HG03039 (cell line): ENCODE results near the gene MRPS26.
A peak's percentile ranks its signal among the peaks of the same experiment; 100 is the strongest.
"Not testable (repeated sequence)": the region's sequence is repeated elsewhere in the genome, so short reads cannot be mapped to it uniquely, and the experiment has no call there.

Experiments used
- ATAC-seq: cut with Tn5 transposase; IDR thresholded peaks from one replicate; pipeline ENCODE4 v1.9.1; 2021; ENCODE audit warnings: mild to moderate bottlenecking, moderate library complexity; ENCODE audit not compliant: unreplicated experiment

Gene MRPS26

DNA sequence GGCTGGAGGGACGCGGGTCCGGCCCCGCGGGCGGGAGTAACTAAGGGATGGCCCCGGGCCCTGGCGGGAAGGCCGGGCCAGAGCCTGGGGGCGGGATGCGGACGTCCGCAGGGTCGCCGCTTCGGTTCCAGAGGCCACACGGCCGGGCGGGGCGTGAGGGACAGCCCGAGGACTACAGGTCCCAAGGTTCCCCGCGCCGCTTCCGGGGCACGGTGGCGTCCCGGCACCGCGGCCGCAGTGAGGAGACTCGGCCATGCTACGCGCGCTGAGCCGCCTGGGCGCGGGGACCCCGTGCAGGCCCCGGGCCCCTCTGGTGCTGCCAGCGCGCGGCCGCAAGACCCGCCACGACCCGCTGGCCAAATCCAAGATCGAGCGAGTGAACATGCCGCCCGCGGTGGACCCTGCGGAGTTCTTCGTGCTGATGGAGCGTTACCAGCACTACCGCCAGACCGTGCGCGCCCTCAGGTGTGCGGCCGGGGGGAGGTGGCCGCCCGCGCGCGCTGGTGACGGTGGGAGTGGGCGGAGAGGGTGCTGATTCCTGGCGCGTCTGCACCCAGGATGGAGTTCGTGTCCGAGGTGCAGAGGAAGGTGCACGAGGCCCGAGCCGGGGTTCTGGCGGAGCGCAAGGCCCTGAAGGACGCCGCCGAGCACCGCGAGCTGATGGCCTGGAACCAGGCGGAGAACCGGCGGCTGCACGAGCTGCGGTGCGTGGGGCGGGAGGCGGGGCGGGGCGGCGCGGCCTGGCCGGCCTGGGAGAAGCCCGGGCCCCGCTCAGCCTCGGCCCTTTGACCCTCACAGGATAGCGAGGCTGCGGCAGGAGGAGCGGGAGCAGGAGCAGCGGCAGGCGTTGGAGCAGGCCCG lies at the start of gene MRPS26:
MRPS26 (plus strand) TSS at position 237 of the 861 bp plus-strand sequence; CDS start at position 254, 17 bp downstream.
- ATAC-seq, result peak; percentile 88

- no peak for ATAC-seq
These were observed 47.1 kb upstream of the MRPS26 start for GRCh38 chr20:2998728-2999127.

DNA sequence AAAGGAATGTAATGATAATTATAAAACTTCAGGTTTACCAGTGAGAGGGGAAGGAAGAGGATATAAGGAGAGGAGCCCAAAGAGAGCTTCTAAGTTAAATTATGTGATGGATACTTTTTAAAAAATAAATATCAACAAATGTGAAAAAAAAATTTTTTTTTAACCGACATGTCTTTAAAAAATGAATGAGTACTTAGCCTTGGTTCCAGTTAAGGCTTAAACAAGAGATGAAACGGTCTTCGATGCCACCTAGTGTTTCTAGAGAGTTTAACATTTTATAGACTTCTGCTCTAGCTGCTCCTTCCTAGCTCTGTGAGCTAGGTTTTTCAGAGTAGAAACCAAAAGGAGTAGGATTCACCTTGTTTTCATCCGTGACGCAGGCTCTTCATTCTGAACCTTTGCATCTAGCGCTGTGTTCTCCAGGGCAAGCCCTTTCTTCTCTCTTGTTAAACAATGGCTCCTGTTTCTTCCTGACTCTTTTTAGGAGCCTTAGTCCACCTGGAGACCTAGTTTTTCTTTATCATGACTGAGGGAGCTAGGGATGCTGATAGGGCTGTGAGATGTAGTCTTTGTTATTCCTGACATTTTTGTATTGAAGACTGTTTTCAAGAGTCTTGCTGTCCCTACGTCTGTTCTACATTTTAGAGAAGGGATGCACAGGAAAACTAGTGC lies 44.9 kb upstream of the MRPS26 start:
- no peak for ATAC-seq

- ATAC-seq, result no peak
These were observed 42.4 kb upstream of the MRPS26 start for GRCh38 chr20:3003416-3003815.

DNA sequence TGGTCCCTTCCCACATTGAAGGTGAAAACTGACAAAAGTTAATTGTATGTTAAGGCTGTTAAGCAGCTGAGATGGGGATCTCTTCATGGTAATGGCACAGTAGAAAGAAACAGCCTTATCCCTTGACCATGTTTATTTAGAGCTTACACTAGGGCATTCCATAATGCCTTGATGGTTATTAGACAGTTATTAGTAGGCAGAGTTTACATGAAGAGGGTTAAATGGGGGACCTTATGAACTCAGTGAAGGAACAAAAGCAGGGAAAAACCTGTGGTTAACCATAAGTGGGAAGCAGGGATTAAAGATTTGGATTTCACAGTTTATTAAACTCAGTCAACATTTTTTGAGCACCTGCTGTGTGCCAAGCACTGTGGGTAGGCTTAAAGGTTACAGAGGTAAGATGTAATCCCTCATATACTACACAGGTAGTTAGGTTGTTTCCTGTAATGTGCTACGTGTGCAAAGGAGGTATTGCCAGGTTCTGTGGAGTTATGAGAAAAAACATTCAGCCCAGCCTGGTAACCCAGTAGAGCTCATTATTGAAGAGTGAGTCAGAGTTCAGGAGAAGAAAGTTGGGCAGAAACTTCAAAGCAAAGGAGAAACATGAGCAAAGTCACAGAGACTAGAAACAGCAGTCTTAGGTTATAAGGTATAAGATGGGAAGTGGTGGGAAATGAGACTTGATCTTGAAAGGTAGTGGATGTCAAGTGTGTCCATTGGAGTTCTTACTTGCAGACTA lies 34.7 kb upstream of the MRPS26 start:
- no peak for ATAC-seq

- ATAC-seq, result no peak
These were observed 34.1 kb upstream of the MRPS26 start for GRCh38 chr20:3011752-3012151.

GRCh38 chr20:3013771-3014170 lies 32.1 kb upstream of the MRPS26 start:
- no peak for ATAC-seq

- no peak for ATAC-seq
These were observed 31.7 kb upstream of the MRPS26 start for GRCh38 chr20:3014179-3014578.

GRCh38 chr20:3014662-3015061 lies 31.2 kb upstream of the MRPS26 start:
- ATAC-seq, result no peak

GRCh38 chr20:3015302-3015701 lies 30.6 kb upstream of the MRPS26 start:
- ATAC-seq, result not testable (repeated sequence)

DNA sequence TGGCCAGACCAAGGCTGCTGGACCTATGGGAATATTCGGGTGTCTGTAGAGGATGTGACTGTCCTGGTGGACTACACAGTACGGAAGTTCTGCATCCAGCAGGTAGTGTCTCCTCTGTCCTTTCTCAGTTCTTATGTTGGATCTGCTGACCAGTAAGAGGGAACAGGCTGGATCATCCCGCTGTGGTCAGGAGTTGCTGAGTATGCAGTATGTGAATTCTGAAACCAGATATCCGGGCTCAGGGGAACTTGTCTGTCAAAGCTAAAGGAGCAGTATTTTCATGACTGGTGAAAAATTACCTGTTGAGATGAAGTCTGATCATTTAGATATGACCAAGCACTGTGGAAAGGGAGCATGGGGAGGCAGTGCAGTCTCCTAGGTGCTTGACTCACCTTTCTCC lies 24.5 kb upstream of the MRPS26 start:
- no peak for ATAC-seq

- ATAC-seq, result no peak
These were observed 24.1 kb upstream of the MRPS26 start for GRCh38 chr20:3021777-3022176.

GRCh38 chr20:3022559-3023490 lies 23.0 kb upstream of the MRPS26 start:
- ATAC-seq, result not testable (repeated sequence)

DNA sequence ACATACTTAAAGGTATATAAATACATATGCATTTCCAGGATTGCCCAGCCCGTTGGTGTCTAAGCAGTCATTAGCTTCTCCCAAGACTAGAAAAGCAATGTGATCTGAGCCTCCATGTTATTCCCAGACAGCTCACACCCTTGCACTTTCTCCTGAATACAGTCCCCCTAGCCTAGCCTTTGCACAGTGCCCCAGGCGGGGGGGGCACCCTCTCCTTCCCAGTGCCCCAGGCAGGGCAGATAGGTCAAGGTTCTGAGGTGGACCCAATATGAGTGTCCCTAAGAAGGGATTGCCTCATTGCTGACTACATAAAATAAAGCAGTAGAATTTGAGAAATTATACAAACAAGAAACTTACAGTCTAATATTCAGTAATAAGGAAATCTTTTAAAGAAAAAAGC lies 17.9 kb upstream of the MRPS26 start:
- ATAC-seq, result no peak

GRCh38 chr20:3031524-3032147 lies 14.2 kb upstream of the MRPS26 start:
- no peak for ATAC-seq

GRCh38 chr20:3032624-3033023 lies 13.2 kb upstream of the MRPS26 start:
- ATAC-seq, result no peak

GRCh38 chr20:3037654-3038053 lies 8.2 kb upstream of the MRPS26 start:
- no peak for ATAC-seq

- ATAC-seq, result no peak
These were observed 7.4 kb upstream of the MRPS26 start for GRCh38 chr20:3038454-3038853.

- ATAC-seq, result no peak
These were observed 6.4 kb upstream of the MRPS26 start for GRCh38 chr20:3039426-3039825.

DNA sequence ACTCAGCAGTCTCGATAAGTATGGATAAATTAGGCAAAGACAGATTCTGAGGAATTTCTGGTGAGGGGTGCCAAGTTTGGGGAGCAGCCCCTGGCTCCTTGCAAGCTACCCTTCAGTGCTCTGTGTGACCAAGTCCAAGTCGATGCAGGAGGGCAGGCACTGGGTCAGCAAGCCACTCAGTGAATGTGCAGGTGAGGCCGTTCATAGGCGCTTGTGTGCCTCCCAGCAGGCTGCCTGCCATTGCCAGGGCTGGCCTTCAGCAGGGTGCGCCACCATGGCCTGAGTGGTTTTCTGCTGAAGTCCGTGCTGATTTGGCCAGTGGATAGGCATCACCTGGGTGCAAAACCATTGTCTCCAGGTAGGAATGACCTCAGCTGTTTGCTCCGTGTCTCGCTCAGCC lies 5.8 kb upstream of the MRPS26 start:
- ATAC-seq, result no peak
